C4-2B (cell line): ENCODE measurements around the gene PHYKPL.

Experiments used
- CTCF ChIP-seq: fragments of 450-650 bp; conservative IDR thresholded peaks from 2 replicates; pipeline ENCODE4 v1.5.1; 2017; ENCODE audit warnings: mild to moderate bottlenecking
- ZFX ChIP-seq: fragments of 450-650 bp; IDR thresholded peaks from 2 replicates; pipeline ENCODE4 v1.6.1; 2017

GRCh38 chr5:178234121-178234749 is 1.6 kb upstream of the PHYKPL start:
- TF ChIP-seq CTCF = no peak
- TF ChIP-seq ZFX = no peak
